Cardiac muscle cell (in vitro differentiated cells and primary cell): ENCODE data around the gene LDLRAD4. TPM values are rescaled to one million over a fixed set of nuclear protein-coding genes. Genes with fewer than 3 reads are reported as not detected.

Experiments
- DNase-seq, 2 donors: peaks; one replicate each; pipeline versions ENCODE4 v3.0.0 to v3.0.0-alpha.2; 2010 to 2017; ENCODE audit warnings: low read depth in 1 of 2, low spot score in 1 of 2
- H3K27ac ChIP-seq: fragments of 200-600 bp; sonication (generic); 2 replicates; pipeline ENCODE4 v1.5.1; 2016
- H3K27me3 ChIP-seq: fragments of 200-600 bp; sonication (generic); 2 replicates; pipeline ENCODE4 v1.6.0; 2016; ENCODE audit warnings: control low read depth
- H3K36me3 ChIP-seq: fragments of 200-600 bp; sonication (generic); 2 replicates; pipeline ENCODE4 v1.5.1; 2016; ENCODE audit warnings: control low read depth
- H3K4me1 ChIP-seq: fragments of 200-600 bp; sonication (generic); 2 replicates; pipeline ENCODE4 v1.8.1; 2017; ENCODE audit warnings: low read depth, mild to moderate bottlenecking, mixed run types
- H3K4me3 ChIP-seq: fragments of 200-600 bp; sonication (generic); 2 replicates; pipeline ENCODE4 v1.5.1; 2016; ENCODE audit warnings: mild to moderate bottlenecking
- H3K9me3 ChIP-seq: fragments of 200-600 bp; sonication (generic); 2 replicates; pipeline ENCODE4 v1.5.1; 2017; ENCODE audit warnings: low read depth, mild to moderate bottlenecking, control low read depth
- CTCF ChIP-seq: IDR thresholded peaks from 2 replicates; pipeline ENCODE4 v1.5.1; 2012; ENCODE audit warnings: low read depth, mild to moderate bottlenecking, low read length
- polyA plus RNA-seq: library from polyadenylated mRNA; unstranded; fragments of >200 nt; fragmentation: Nextera tagmentation; extraction: Ambion mirVana; gene quantifications from 2 replicates; pipeline ENCODE4 v1.2.1, GENCODE V29; 2016
- total RNA-seq: library from RNA; depleted of rRNA; stranded (reverse); fragments of >200 nt; gene quantifications from 2 replicates; pipeline ENCODE4 v1.2.3, GENCODE V29; 2016

LDLRAD4 gene
- total and polyA plus RNA-seq, 2 experiments from 2014 or later = 10.5 to 11.5 TPM

GRCh38 chr18:13470516-13471197 lies 252.1 kb downstream of the LDLRAD4 start:
- Histone ChIP-seq H3K36me3 (no peaks in the 10 kb centered on the region), H3K9me3 (no peaks in the 10 kb centered on the region), H3K27ac (no peak overlapping the region), H3K27me3 (no peaks in the 10 kb centered on the region), H3K4me1 (no peaks in the 10 kb centered on the region), H3K4me3 (no peak overlapping the region)
- TF ChIP-seq CTCF = no peak
- no peak for DNase-seq

GRCh38 chr18:13471198-13471845 lies 252.8 kb downstream of the LDLRAD4 start:
- no peaks in the 10 kb centered on the region for H3K36me3 ChIP-seq
- no peak overlapping the region for H3K27ac ChIP-seq
- no peaks in the 10 kb centered on the region for H3K4me1 ChIP-seq
- no peak overlapping the region for H3K4me3 ChIP-seq
- no peak for TF ChIP-seq CTCF
- no peaks in the 10 kb centered on the region for H3K9me3 ChIP-seq
- no peaks in the 10 kb centered on the region for H3K27me3 ChIP-seq
- DNase-seq = no peak

- H3K36me3 ChIP-seq = no peaks in the 10 kb centered on the region
- no peak overlapping the region for H3K4me3 ChIP-seq
- peak overlapping the region; percentile 9 for H3K27ac ChIP-seq
- no peak for DNase-seq
- no peaks in the 10 kb centered on the region for H3K27me3 ChIP-seq
- H3K4me1 ChIP-seq = no peaks in the 10 kb centered on the region
- no peaks in the 10 kb centered on the region for H3K9me3 ChIP-seq
- TF ChIP-seq CTCF = no peak
Observed at GRCh38 chr18:13471971-13472628, 253.5 kb downstream of the LDLRAD4 start.

- H3K36me3 ChIP-seq = no peaks in the 10 kb centered on the region
- no peaks in the 10 kb centered on the region for H3K27me3 ChIP-seq
- no peaks in the 10 kb centered on the region for H3K4me1 ChIP-seq
- no peak overlapping the region for H3K27ac ChIP-seq
- TF ChIP-seq CTCF = no peak
- no peak for DNase-seq
- H3K4me3 ChIP-seq = no peak overlapping the region
- H3K9me3 ChIP-seq = no peaks in the 10 kb centered on the region
Observed at GRCh38 chr18:13473751-13474150, 255.2 kb downstream of the LDLRAD4 start.

- Histone ChIP-seq H3K27me3 (no peaks in the 10 kb centered on the region), H3K27ac (no peak overlapping the region), H3K4me1 (no peaks in the 10 kb centered on the region), H3K4me3 (no peak overlapping the region), H3K36me3 (no peaks in the 10 kb centered on the region), H3K9me3 (no peaks in the 10 kb centered on the region)
- no peak for DNase-seq
- no peak for TF ChIP-seq CTCF
Observed at GRCh38 chr18:13474336-13474735, 255.8 kb downstream of the LDLRAD4 start.
